AG04449 (cell line): Measurements from ENCODE around the gene ANO3.

Source experiments
- CTCF ChIA-PET: fragments of 350-600 bp; formaldehyde crosslinking; extraction: SDS; loops from one replicate; lab custom pipeline; 2021; ENCODE audit warnings: antibody characterized with exemption; lab: Yijun Ruan, JAX
- POLR2A ChIA-PET: fragments of 400-600, 350-600 bp; formaldehyde crosslinking; extraction: SDS; loops from one replicate; lab custom pipeline; 2020; ENCODE audit warnings: antibody characterized with exemption, inconsistent platforms; lab: Yijun Ruan, JAX
- DNase-seq: peaks from one replicate; pipeline ENCODE4 v3.0.0-alpha.2; 2010; ENCODE audit warnings: low read depth, low spot score
- H3K4me3 ChIP-seq: 2 replicates; pipeline ENCODE4 v1.5.1; 2011; ENCODE audit warnings: low read depth, mild to moderate bottlenecking, control low read depth, low read length
- TF ChIP-seq, protein P1 (sequence below): IDR thresholded peaks from one replicate; pipeline ENCODE4 v1.5.1; 2011; ENCODE audit warnings: mild to moderate bottlenecking, moderate library complexity, low read length, control low read depth, inconsistent platforms; ENCODE audit not compliant: insufficient read depth; ENCODE audit errors: missing control alignments

ANO3 gene

DNA sequence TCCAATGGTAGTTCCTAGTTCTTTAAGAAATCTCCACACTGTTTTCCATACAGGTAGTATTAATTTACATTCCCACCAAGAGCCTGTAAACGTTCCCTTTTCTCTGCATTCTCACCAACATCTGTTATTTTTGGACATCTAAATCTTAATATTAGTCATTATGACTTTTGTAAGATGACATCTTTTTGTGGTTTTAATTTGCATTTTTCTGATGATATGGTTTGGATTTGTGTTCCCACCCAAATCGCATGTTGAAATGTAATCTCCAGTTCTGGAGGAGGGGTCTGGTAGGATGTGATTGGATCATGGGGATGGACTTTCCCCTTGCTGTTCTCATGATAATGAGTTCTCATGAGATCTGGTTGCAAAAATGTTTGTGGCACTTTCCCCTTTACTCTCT, 151.2 kb downstream of the ANO3 start:
- ChIA-PET POLR2A (no interaction called here), CTCF (no interaction called here)
- H3K4me3 ChIP-seq, result no peak overlapping the region
- DNase-seq, result no peak
- TF ChIP-seq, protein P1, sequence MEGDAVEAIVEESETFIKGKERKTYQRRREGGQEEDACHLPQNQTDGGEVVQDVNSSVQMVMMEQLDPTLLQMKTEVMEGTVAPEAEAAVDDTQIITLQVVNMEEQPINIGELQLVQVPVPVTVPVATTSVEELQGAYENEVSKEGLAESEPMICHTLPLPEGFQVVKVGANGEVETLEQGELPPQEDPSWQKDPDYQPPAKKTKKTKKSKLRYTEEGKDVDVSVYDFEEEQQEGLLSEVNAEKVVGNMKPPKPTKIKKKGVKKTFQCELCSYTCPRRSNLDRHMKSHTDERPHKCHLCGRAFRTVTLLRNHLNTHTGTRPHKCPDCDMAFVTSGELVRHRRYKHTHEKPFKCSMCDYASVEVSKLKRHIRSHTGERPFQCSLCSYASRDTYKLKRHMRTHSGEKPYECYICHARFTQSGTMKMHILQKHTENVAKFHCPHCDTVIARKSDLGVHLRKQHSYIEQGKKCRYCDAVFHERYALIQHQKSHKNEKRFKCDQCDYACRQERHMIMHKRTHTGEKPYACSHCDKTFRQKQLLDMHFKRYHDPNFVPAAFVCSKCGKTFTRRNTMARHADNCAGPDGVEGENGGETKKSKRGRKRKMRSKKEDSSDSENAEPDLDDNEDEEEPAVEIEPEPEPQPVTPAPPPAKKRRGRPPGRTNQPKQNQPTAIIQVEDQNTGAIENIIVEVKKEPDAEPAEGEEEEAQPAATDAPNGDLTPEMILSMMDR, result no peak

DNA sequence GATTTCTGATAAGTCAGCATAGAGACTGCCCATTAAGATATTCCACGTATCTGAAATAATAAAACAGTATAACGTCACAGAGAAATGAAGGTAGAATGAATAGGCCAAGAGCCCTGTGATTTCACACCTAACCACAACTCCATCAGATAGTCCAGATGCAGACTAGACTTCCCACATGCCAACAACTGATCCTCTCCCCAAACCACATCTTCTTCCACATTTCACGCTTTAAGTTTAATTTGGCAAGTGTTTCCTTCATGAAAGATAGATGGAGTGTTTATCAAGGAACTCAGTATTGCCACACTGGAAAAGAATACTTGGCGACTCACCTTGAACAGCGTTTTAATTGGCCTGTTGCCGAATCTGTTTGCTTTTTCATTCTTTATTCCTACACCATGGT, 158.6 kb downstream of the ANO3 start:
- TF ChIP-seq, protein P1, result no peak
- no peak for DNase-seq
- POLR2A ChIA-PET, result no interaction called here
- H3K4me3 ChIP-seq, result no peak overlapping the region
- CTCF ChIA-PET, result no interaction called here

DNA sequence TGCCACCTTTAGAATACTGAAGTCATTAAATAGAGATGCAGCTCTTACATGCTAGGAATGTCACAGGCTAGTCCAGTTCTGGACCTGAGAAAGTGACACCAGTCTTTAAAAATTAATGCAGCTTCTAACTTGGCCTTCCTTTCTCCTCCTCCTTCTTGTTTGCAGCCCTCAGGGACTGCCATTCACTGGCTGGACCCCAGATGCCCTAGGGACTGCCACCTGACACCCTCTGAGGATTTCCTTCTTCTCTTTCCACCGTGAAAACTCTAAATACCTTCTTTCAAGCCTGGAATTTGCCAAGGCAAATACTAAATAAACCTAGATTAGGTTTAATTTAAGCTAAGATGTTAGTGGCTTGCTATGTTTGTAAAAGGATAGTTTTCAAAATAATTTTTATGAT, 161.7 kb downstream of the ANO3 start:
- ChIA-PET CTCF (interaction anchor here (0.5 to 1.4 kb wide), 2 partner anchors 30 to 1002 kb away, joined by 3 to 4 read pairs; no protein-coding TSS in a partner anchor), POLR2A (no interaction called here)
- H3K4me3 ChIP-seq, result no peak overlapping the region
- TF ChIP-seq, protein P1, result no peak
- DNase-seq, result no peak

GRCh38 chr11:26507229-26507628, 175.3 kb downstream of the ANO3 start:
- no peak overlapping the region for H3K4me3 ChIP-seq
- no peak for DNase-seq
- CTCF ChIA-PET, result no interaction called here
- POLR2A ChIA-PET, result no interaction called here
- TF ChIP-seq, protein P1, result no peak

DNA sequence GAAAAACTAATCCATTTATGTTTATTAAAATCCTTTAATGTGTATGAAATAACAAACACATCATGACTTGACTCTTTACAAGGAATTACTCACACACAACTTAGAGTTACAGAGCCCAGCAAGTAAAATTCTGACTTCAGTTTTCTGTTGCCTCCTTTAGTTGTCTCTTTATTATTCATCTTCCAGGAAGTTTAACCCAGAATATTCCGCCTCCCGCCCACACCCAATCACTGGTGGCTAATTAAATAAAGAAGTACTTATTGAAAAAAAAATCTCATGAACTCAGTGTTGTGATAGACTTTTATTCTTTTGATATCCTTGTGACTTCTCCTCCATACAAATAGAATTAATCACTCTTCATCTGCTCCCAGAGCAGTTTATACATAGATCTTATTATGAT, 178.2 kb downstream of the ANO3 start:
- DNase-seq, result no peak
- CTCF ChIA-PET, result no interaction called here
- TF ChIP-seq, protein P1, result no peak
- H3K4me3 ChIP-seq, result no peak overlapping the region
- POLR2A ChIA-PET, result no interaction called here

DNA sequence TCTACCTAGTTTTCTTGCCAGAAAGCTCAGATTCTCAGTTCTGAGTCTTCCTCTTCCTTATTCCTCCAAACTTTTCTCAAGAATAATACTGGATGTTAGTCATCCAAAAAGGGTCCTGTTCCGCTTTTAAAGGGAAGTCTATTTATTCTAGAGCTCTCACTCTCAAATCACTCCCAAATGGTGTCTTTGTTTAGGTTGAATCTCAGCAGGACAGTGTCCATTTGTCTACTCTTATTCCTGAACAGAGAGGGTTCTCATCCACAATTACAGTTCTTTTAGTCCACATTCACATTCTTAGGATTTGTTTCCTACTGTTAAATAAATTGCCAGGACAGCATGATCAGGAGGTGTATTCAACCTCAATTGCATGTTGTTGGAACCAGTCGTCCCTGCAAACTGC, 178.8 kb downstream of the ANO3 start:
- DNase-seq, result no peak
- H3K4me3 ChIP-seq, result no peak overlapping the region
- ChIA-PET POLR2A (no interaction called here), CTCF (no interaction called here)
- TF ChIP-seq, protein P1, result no peak
